Fibroblast of mammary gland (primary cell): ENCODE data around the gene GJD3.
"Not testable (repeated sequence)": the region's sequence is repeated elsewhere in the genome, so short reads cannot be mapped to it uniquely, and the experiment has no call there.

Source experiments
- DNase-seq: peaks from one replicate; pipeline ENCODE4 v3.0.0-alpha.2; 2010; ENCODE audit warnings: low read depth
- H3K4me3 ChIP-seq: 2 replicates; pipeline ENCODE4 v1.5.1; 2011; ENCODE audit warnings: low read depth, mild to moderate bottlenecking, low read length, moderate library complexity; ENCODE audit not compliant: control insufficient read depth
- TF ChIP-seq, protein P1 (sequence below): conservative IDR thresholded peaks from 2 replicates; pipeline ENCODE4 v1.5.1; 2011; ENCODE audit warnings: low read depth, low read length, inconsistent platforms; ENCODE audit not compliant: control insufficient read depth, insufficient read depth

The GJD3 gene

DNA sequence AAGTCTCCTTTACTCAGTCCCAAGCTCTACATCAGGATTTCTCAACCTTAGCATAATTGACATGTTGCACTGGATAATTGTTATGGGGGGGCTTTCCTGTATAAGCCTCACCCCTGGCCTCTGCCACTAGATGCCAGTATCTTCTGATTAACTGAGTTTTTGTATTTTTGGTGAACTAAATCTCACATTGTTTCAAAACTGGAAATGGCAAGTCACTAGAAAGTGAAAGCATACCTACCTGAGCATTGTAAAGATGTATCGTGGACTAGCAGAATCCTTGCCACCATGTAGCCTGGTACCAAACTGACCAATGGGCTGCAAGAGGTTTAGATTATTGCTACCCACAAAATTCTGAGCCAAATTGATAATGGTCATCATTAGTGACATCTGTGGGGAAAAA, 38.1 kb upstream of the GJD3 start:
- H3K4me3 ChIP-seq = no peak overlapping the region
- no peak for DNase-seq
- TF ChIP-seq, protein P1, sequence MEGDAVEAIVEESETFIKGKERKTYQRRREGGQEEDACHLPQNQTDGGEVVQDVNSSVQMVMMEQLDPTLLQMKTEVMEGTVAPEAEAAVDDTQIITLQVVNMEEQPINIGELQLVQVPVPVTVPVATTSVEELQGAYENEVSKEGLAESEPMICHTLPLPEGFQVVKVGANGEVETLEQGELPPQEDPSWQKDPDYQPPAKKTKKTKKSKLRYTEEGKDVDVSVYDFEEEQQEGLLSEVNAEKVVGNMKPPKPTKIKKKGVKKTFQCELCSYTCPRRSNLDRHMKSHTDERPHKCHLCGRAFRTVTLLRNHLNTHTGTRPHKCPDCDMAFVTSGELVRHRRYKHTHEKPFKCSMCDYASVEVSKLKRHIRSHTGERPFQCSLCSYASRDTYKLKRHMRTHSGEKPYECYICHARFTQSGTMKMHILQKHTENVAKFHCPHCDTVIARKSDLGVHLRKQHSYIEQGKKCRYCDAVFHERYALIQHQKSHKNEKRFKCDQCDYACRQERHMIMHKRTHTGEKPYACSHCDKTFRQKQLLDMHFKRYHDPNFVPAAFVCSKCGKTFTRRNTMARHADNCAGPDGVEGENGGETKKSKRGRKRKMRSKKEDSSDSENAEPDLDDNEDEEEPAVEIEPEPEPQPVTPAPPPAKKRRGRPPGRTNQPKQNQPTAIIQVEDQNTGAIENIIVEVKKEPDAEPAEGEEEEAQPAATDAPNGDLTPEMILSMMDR = peak; percentile 4

DNA sequence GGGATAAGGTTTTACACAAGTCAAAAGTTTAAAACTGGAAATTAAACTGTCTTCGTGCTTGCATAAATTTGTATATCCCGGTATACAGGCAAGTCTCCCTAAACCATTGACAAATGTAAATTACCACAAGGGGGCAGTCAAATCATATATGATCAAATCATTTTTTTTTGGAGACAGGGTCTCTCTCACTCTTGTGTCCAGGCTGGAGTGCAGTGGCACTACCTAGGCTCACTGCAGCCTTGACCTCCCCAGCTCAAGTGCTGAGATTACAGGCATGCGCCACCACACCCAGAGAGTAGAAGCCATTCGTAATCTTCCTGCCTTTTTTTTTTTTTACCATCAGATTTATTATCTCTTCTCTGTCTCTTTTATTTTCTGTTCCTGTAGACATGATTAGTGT, 34.6 kb upstream of the GJD3 start:
- TF ChIP-seq, protein P1 = peak; percentile 48
- DNase-seq = peak; percentile 73

DNA sequence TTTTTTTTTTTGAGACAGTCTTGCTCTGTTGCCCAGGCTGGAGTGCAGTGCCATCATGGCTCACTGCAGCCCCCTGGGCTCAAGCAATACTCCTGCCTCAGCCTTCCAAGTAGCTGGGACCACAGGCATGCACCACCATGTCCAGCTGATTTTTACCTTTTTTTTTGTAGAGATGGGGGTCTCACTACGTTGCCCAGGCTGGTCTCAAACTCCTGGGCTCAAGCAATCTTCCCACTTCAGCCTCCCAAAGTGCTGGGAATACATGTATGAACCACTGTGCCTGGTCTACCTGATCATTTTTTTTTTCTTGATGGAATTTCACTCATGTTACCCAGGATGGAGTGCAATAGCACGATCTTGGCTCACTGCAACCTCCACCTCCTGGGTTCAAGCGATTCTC, 22.0 kb upstream of the GJD3 start:
- DNase-seq, H3K4me3 ChIP-seq: not testable (repeated sequence)

More for the DNA sequence above, 34.6 kb upstream of the GJD3 start:
- no peak overlapping the region for H3K4me3 ChIP-seq

DNA sequence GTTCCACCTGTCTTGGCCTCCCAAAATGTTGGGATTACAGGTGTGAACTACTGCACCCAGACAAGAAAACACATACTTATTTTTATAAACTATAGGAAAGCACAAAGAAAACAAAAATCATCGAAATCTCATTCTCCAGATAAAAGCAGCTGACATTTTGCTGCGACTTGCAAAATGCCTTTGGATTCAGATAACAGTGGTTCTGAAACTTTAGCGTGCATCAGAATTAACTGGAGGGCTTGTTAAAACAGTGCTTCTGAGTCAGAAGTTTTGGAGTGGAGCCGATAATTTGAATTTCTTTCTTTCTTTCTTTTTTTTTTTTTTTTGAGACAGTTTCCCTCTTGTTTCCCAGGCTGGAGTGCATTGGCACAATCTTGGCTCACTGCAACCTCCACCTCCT, 17.7 kb upstream of the GJD3 start:
- TF ChIP-seq, protein P1 = no peak
- H3K4me3 ChIP-seq = no peak overlapping the region
- DNase-seq = peak; percentile 6

DNA sequence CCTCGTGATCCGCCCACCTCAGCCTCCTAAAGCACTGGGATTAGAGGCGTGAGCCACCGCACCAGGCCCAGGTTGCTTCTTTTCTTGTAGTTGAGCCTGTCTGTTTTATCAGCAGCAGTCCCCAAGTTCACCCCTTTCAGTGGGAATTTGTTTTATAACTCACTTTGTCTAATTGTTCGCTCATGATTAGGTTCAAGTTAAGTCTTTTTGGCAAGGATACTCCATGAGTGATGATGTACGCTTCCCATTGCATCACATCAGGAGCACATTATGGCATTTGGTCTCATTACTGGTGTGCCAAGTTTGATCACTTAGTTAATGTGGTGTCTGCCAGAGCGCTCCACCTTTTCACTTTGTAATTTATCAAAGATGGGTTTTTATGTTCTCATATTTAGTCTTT, 14.4 kb upstream of the GJD3 start:
- no peak overlapping the region for H3K4me3 ChIP-seq
- TF ChIP-seq, protein P1 = no peak
- DNase-seq = peak; percentile 39

DNA sequence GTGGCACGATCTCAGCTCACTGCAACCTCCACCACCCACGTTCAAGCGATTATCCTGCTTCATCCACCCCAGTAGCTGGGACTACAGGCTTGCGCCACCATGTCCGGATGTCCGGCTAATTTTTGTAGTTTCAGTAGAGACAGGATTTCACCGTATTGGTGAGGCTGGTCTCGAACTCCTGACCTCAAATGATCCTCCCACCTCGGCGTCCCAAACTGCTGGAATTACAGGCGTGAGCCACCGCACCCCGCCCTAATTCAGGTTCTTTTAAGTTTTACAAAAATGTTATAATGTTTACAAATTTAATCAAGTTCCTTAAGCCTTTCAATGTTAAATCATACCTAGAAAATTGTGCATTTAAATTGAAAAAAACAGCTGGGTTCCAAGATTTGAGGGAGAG, 13.3 kb upstream of the GJD3 start:
- no peak overlapping the region for H3K4me3 ChIP-seq
- no peak for DNase-seq
- TF ChIP-seq, protein P1 = no peak

DNA sequence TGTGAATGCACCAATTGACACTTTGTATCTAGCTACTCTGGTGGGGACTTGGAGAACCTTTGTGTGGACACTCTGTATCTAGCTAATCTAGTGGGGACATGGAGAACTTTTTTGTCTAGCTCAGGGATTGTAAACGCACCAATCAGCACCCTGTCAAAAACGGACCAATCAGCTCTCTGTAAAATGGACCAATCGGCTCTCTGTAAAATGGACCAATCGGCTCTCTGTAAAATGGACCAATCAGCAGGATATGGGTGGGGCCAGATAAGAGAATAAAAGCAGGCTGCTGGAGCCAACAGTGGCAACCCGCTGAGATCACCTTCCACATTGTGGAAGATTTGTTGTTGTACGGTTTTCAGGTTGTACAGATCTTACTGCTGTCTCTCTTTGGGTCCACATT, 12.0 kb upstream of the GJD3 start:
- DNase-seq, H3K4me3 ChIP-seq: not testable (repeated sequence)

DNA sequence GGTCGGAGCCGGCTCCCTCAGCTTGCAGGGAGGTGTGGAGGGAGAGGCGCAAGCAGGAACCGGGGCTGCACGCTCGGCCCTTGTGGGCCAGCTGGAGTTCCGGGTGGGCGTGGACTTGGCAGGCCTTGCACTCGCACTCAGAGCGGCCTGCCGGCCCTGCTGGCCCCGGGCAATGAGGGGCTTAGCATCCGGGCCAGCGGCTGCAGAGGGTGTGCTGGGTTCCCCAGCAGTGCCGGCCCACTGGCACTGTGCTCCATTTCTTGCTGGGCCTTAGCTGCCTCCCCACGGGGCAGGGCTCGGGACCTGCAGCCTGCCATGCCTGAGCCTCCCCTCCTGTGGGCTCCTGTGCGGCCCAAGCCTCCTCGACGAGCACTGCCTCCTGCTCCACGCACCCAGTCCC, 11.2 kb upstream of the GJD3 start:
- DNase-seq, H3K4me3 ChIP-seq: not testable (repeated sequence)
